AG09309 (cell line): Measurements from ENCODE around the gene ASTN2.

Source experiments
- DNase-seq: peaks from one replicate; pipeline ENCODE4 v3.0.0-alpha.2; 2010; ENCODE audit warnings: low read depth
- H3K4me3 ChIP-seq: 2 replicates; pipeline ENCODE4 v1.5.1; 2011; ENCODE audit warnings: mild to moderate bottlenecking, low read depth, low read length, moderate library complexity; ENCODE audit not compliant: control insufficient read depth
- TF ChIP-seq, protein P1 (sequence below): IDR thresholded peaks from 2 replicates; pipeline ENCODE4 v1.5.1; 2011; ENCODE audit warnings: mild to moderate bottlenecking, low read depth, low read length, inconsistent platforms; ENCODE audit not compliant: insufficient read depth, control insufficient read depth; ENCODE audit errors: missing control alignments

ASTN2 gene

DNA sequence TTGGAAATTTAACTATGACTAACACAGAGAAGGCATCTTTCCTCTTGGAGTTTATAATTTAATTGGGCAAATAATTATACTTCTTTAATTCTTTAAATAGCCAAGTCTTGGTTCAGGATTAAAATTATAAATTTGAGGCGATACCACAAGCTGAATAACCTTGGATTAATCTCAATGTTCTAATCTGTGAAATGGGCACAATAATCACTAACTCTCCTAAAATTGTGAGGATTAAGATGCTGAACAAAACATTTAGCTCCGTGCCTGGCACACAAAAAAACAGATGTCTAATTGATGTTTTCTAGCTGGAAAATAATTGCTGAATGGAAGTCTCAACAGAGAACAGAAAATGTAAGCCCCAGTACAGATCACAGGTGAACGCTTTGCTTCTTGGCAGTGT, 797.5 kb downstream of the ASTN2 start:
- TF ChIP-seq, protein P1, sequence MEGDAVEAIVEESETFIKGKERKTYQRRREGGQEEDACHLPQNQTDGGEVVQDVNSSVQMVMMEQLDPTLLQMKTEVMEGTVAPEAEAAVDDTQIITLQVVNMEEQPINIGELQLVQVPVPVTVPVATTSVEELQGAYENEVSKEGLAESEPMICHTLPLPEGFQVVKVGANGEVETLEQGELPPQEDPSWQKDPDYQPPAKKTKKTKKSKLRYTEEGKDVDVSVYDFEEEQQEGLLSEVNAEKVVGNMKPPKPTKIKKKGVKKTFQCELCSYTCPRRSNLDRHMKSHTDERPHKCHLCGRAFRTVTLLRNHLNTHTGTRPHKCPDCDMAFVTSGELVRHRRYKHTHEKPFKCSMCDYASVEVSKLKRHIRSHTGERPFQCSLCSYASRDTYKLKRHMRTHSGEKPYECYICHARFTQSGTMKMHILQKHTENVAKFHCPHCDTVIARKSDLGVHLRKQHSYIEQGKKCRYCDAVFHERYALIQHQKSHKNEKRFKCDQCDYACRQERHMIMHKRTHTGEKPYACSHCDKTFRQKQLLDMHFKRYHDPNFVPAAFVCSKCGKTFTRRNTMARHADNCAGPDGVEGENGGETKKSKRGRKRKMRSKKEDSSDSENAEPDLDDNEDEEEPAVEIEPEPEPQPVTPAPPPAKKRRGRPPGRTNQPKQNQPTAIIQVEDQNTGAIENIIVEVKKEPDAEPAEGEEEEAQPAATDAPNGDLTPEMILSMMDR, result no peak
- no peak overlapping the region for H3K4me3 ChIP-seq
- DNase-seq, result no peak

DNA sequence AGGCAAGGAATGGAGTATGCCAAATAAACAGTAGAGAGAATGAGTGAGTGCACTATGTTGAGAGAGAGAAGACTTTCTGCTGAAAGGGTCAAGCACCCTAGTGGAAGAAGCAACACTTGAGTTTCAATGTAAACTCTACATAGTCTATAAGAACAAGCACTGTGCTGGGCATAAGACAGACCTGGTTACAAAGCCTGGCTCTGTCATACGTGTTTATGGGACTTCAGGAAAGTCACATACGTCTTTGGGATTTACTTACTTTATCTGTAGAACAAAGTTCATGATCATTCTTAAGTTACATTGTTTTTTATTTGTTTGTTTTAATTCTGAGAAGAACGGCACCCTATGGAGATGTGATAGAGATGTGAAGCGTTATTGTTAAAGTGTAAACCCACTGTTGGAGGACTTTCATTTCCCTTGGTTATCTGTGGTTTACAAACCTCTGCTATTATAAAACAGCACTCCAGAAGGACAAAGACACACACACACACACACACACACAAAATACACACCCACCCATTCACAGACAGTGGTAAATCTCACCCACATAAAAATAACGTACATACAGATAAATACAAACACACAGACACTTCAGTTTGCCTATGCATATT, 798.4 kb downstream of the ASTN2 start:
- TF ChIP-seq, protein P1, result no peak
- H3K4me3 ChIP-seq, result no peak overlapping the region
- no peak for DNase-seq

GRCh38 chr9:116608064-116608463, 806.8 kb downstream of the ASTN2 start:
- no peak for DNase-seq
- TF ChIP-seq, protein P1, result no peak
- H3K4me3 ChIP-seq, result no peak overlapping the region

DNA sequence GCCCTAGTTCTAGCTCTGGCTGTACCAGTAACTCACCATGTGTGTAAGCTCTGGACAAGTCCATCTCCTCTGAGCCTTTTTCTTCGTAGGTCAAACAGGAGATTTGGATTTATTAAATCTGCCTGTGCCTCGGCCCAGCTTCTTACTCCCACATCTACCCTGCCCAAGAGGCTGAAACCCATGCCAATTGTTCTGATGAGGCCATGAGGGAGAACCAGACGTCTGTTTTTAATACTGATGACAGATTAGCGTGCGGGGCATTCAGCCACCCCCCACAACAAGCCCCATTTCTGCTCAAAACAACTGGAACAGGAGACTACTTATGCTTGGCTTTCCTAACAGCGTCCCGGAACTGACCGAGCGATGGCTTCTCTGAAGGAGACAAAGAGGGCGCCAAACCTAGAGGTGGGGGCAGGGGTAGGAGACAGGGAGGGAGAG, 808.9 kb downstream of the ASTN2 start:
- no peak overlapping the region for H3K4me3 ChIP-seq
- DNase-seq, result no peak
- TF ChIP-seq, protein P1, result no peak

GRCh38 chr9:116605060-116605459, 809.8 kb downstream of the ASTN2 start:
- no peak overlapping the region for H3K4me3 ChIP-seq
- TF ChIP-seq, protein P1, result no peak
- no peak for DNase-seq

GRCh38 chr9:116604251-116604650, 810.6 kb downstream of the ASTN2 start:
- DNase-seq, result no peak
- TF ChIP-seq, protein P1, result no peak

More at GRCh38 chr9:116604251-116604650, 810.6 kb downstream of the ASTN2 start:
- no peak overlapping the region for H3K4me3 ChIP-seq
